Spinal cord (tissue), 10 donors: ENCODE measurements around the gene LOXL4. TPM values are rescaled to one million over a fixed set of nuclear protein-coding genes. Genes with fewer than 3 reads are reported as not detected.

Experiments
- DNase-seq, 6 donors: peaks; one replicate each; pipeline versions ENCODE4 v3.0.0 to v3.0.0-alpha.2; 2013 to 2015; ENCODE audit warnings: low spot score in 6 of 6, low read depth in 4 of 6
- H3K27ac ChIP-seq: one replicate; pipeline ENCODE4 v1.5.1; 2013; ENCODE audit warnings: low read depth, low read length, control low read depth
- H3K27me3 ChIP-seq: one replicate; pipeline ENCODE4 v1.6.1; 2013; ENCODE audit warnings: low read length; ENCODE audit not compliant: control insufficient read depth, insufficient read depth
- H3K36me3 ChIP-seq: one replicate; pipeline ENCODE4 v1.6.1; 2013; ENCODE audit warnings: low read length; ENCODE audit not compliant: control insufficient read depth, insufficient read depth
- H3K4me1 ChIP-seq: one replicate; pipeline ENCODE4 v1.6.1; 2013; ENCODE audit warnings: low read length; ENCODE audit not compliant: control insufficient read depth, insufficient read depth
- H3K4me3 ChIP-seq: one replicate; pipeline ENCODE4 v1.5.1; 2013; ENCODE audit warnings: low read depth, low read length, control low read depth
- H3K9me3 ChIP-seq: one replicate; pipeline ENCODE4 v1.6.1; 2013; ENCODE audit warnings: low read length; ENCODE audit not compliant: control insufficient read depth, insufficient read depth
- WGBS: methylation state at CpG from one replicate; pipeline ENCODE4 v1.1.5; 2013; ENCODE audit warnings: missing lambda C conversion rate; ENCODE audit not compliant: insufficient coverage; 5-methylcytosine and 5-hydroxymethylcytosine counted together
- long read RNA-seq, 4 donors: transcript quantifications; one replicate each; lab custom pipeline, GENCODE V29; 2026
- polyA plus RNA-seq, 2 donors: library from polyadenylated mRNA; unstranded; fragments of 120-200 nt; gene quantifications; one replicate each; pipeline ENCODE4 v1.2.1, GENCODE V29; 2013; ENCODE audit not compliant: insufficient read length in 2 of 2
- total RNA-seq, 2 donors: library from RNA; depleted of rRNA in 1 of 2; stranded (reverse); fragments of 120-200 nt in 1 of 2; fragments of >200 nt in 1 of 2; gene quantifications; one replicate each; pipeline versions ENCODE4 v1.2.3 to v1.2.4, GENCODE V29; 2013 to 2014
- donor health status: healthy.

Gene LOXL4
- total RNA-seq (1 to 10 TPM in 1 of 2 donors, under 1 TPM in 1; 0.89 to 1.6 TPM), polyA plus RNA-seq (under 1 TPM; 0.76 to 0.95 TPM)
- long read RNA-seq, donor 1 = 0 reads
- long read RNA-seq, donor 2 = 0 reads
- long read RNA-seq, donor 3 = 0 reads
- long read RNA-seq, donor 4 = 0 reads

DNA sequence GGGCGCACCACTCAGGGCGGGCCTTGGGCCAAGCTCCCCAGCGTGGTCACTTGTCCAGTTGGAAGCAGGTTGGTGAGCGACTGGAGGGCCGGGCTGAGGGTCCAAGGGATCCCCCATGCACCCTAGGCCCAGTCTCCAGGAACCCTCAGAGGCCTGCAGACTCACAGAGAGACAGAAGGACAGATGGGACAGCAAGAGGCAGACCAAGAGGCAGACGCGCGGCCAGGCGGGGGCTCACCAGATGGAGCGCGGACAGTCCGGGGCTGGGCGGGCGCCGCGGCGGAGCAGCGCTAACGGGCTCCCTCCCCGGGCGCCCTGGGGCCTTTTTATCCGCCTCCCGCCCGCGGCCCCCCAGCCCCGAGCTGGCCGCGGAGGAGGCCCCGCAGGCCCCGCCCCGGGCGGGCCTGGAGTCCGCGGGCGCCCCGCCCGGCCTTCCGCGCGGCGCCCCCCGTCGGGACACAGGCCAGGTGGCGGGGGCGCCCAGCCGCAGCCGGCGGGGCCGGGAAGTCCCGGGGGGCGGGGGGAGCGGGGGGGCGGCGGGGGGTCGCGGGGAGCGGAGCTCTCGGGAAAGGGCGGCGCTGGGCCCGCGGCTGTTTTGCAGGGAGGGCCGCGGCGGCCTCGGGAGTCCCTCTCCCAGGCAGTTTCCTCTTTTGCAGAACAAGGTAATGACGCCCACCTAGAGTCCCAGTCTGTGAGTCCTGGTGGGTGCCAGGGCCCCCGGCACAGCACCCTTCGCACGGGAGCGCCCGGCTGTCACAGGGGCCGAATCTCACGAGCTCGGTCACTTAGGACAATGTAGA lies at the start of gene LOXL4:
Gene LOXL4 (minus strand): TSS at position 301 of the 800 bp plus-strand sequence. CDS start 5,175 bp downstream, outside the sequence.
- peak in 2 of 6 donors; percentile 36 to 48 for DNase-seq
- Histone ChIP-seq H3K4me3 (peak within 1 kb of the TSS; percentile 50), H3K27ac (peak within 1 kb of the TSS; percentile 40), H3K9me3 (no peaks in the 10 kb centered on the region), H3K27me3 (peaks cover 2% of the 10 kb centered on the region), H3K4me1 (peaks cover 38% of the 10 kb centered on the region), H3K36me3 (no peaks in the 10 kb centered on the region)
- 5% methylated on average over 55 of the region's 75 CpGs for WGBS

- no peaks in the 10 kb centered on the region for H3K27me3 ChIP-seq
- no peak overlapping the region for H3K27ac ChIP-seq
- DNase-seq = peak in 1 of 6 donors; percentile 46
- peaks cover 10% of the 10 kb centered on the region for H3K4me1 ChIP-seq
- H3K4me3 ChIP-seq = no peak overlapping the region
- no peaks in the 10 kb centered on the region for H3K36me3 ChIP-seq
- H3K9me3 ChIP-seq = no peaks in the 10 kb centered on the region
Observed at GRCh38 chr10:98316661-98317060, 48.7 kb upstream of the LOXL4 start.

- Histone ChIP-seq H3K9me3 (no peaks in the 10 kb centered on the region), H3K36me3 (no peaks in the 10 kb centered on the region), H3K4me3 (no peak overlapping the region), H3K4me1 (peaks cover 5% of the 10 kb centered on the region), H3K27ac (no peak overlapping the region), H3K27me3 (no peaks in the 10 kb centered on the region)
- 40% methylated on average over 1 of the region's 5 CpGs for WGBS
- DNase-seq = no peak
Observed at GRCh38 chr10:98316170-98316569, 48.2 kb upstream of the LOXL4 start.

- peaks cover 2% of the 10 kb centered on the region for H3K4me1 ChIP-seq
Observed at GRCh38 chr10:98314532-98315284, 46.7 kb upstream of the LOXL4 start.

DNA sequence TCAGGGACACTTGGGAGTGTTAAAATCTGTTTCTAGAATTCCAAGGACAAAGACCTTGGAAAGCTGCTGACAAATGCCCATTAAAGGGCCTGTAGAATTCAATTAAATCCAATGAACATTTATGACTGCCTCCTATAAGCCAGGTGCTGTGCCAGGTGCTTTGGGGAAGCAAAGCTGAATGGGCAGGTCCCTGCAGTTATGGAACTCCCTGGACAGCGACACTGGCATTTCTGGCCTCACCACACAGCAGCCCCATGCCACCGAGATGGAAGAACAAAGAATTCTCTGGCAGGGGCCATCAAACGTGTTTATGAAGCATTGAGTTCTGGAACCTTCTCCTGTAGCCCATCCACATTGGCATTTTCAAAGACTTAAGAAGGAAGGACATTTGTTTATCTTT lies 45.6 kb upstream of the LOXL4 start:
- no peaks in the 10 kb centered on the region for H3K9me3 ChIP-seq

More at GRCh38 chr10:98314532-98315284, 46.7 kb upstream of the LOXL4 start:
- Histone ChIP-seq H3K9me3 (no peaks in the 10 kb centered on the region), H3K36me3 (no peaks in the 10 kb centered on the region), H3K4me3 (no peak overlapping the region), H3K27ac (no peak overlapping the region), H3K27me3 (no peaks in the 10 kb centered on the region)
- no peak for DNase-seq
- WGBS = 89% methylated on average over 5 of the region's 8 CpGs

GRCh38 chr10:98312822-98313221 lies 44.8 kb upstream of the LOXL4 start:
- H3K4me3 ChIP-seq = no peak overlapping the region
- no peaks in the 10 kb centered on the region for H3K27me3 ChIP-seq
- no peaks in the 10 kb centered on the region for H3K36me3 ChIP-seq
- no peak for DNase-seq
- WGBS = 83% methylated on average over 3 of the region's 5 CpGs
- no peaks in the 10 kb centered on the region for H3K9me3 ChIP-seq
- H3K4me1 ChIP-seq = peaks cover 19% of the 10 kb centered on the region
- H3K27ac ChIP-seq = no peak overlapping the region

More for the DNA sequence above, 45.6 kb upstream of the LOXL4 start:
- Histone ChIP-seq H3K27ac (no peak overlapping the region), H3K36me3 (no peaks in the 10 kb centered on the region), H3K4me1 (peaks cover 13% of the 10 kb centered on the region), H3K4me3 (no peak overlapping the region), H3K27me3 (no peaks in the 10 kb centered on the region)
- 100% methylated on average over 1 of the region's 3 CpGs for WGBS
- DNase-seq = no peak

- H3K9me3 ChIP-seq = no peaks in the 10 kb centered on the region
- no peak for DNase-seq
- no peak overlapping the region for H3K4me3 ChIP-seq
- no peaks in the 10 kb centered on the region for H3K36me3 ChIP-seq
- H3K27me3 ChIP-seq = no peaks in the 10 kb centered on the region
- peaks cover 19% of the 10 kb centered on the region for H3K4me1 ChIP-seq
- H3K27ac ChIP-seq = no peak overlapping the region
- 87% methylated on average over 3 of the region's 3 CpGs for WGBS
Observed at GRCh38 chr10:98312349-98312748, 44.4 kb upstream of the LOXL4 start.

DNA sequence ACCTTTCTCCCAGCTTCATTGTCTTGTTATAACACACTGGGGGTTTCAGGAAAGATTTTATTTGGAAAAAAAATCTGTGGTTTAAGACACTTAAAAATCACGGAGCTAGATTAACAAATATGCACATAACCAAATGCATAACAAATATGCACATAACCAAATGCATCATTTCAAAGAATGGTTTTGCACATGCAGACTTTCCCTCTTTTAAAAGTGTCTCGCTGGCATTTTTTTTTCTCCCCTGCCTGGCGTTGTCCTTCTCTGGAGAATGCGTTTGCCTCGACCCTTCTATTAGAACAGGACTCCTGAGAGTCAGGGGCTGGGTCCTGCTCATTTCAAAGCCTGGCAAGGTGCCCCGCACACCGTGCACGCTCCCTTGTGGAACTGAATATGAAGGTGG lies 42.7 kb upstream of the LOXL4 start:
- H3K4me3 ChIP-seq = no peak overlapping the region
- peaks cover 19% of the 10 kb centered on the region for H3K4me1 ChIP-seq
- no peak for DNase-seq
- H3K9me3 ChIP-seq = no peaks in the 10 kb centered on the region
- no peaks in the 10 kb centered on the region for H3K36me3 ChIP-seq
- no peaks in the 10 kb centered on the region for H3K27me3 ChIP-seq
- no peak overlapping the region for H3K27ac ChIP-seq
- WGBS = 68% methylated on average over 7 of the region's 8 CpGs

GRCh38 chr10:98309366-98310355 lies 41.7 kb upstream of the LOXL4 start:
- H3K36me3 ChIP-seq = no peaks in the 10 kb centered on the region
- peak overlapping the region; percentile 17 for H3K4me3 ChIP-seq
- H3K27me3 ChIP-seq = no peaks in the 10 kb centered on the region
- DNase-seq = peak; percentile 40 to 95 (median 66)
- no peaks in the 10 kb centered on the region for H3K9me3 ChIP-seq
- H3K27ac ChIP-seq = peak overlapping the region; percentile 44
- peaks cover 19% of the 10 kb centered on the region for H3K4me1 ChIP-seq
- 14% methylated on average over 20 of the region's 21 CpGs for WGBS
